H1 (cell line): Measurements from ENCODE around the gene TRAF3. TPM values are rescaled to one million over a fixed set of nuclear protein-coding genes. Genes with fewer than 3 reads are reported as not detected.

ENCODE experiments used
- CTCF ChIA-PET: fragments of 300-600 bp; sonication (Branson Sonifier 250); formaldehyde crosslinking; loops from one replicate; lab custom pipeline; 2021; ENCODE audit not compliant: partially characterized antibody; lab: Charles Lee
- POLR2A ChIA-PET: fragments of 300-600 bp; sonication (Branson Sonifier 250); formaldehyde crosslinking; loops from one replicate; lab custom pipeline; 2021; ENCODE audit warnings: inconsistent platforms; ENCODE audit not compliant: partially characterized antibody; lab: Charles Lee
- DNase-seq, 2 experiments: peaks; one replicate each; pipeline versions ENCODE4 v3.0.0 to v3.0.0-alpha.2; 2010 to 2022; ENCODE audit warnings: low spot score in 2 of 2, low read depth in 1 of 2, mixed read lengths in 1 of 2
- FAIRE-seq: peaks from 2 replicates; lab custom pipeline; 2011; peaks lifted over from hg19 to GRCh38; lab: Jason Lieb, UNC
- H2AFZ ChIP-seq: 2 replicates; pipeline ENCODE4 v1.8.1; 2012; ENCODE audit warnings: low read length, inconsistent platforms
- H2AK5ac ChIP-seq: 2 replicates; pipeline ENCODE4 v1.6.1; 2013; ENCODE audit warnings: low read depth, low read length
- H2BK120ac ChIP-seq: replicated peaks from 2 replicates; pipeline ENCODE3; 2013; ENCODE audit warnings: low read depth, low read length, inconsistent platforms
- H2BK12ac ChIP-seq: 2 replicates; pipeline ENCODE4 v1.6.1; 2013; ENCODE audit warnings: low read depth, low read length
- H2BK15ac ChIP-seq: 2 replicates; pipeline ENCODE4 v1.6.1; 2013; ENCODE audit warnings: low read length
- H2BK20ac ChIP-seq: 2 replicates; pipeline ENCODE4 v1.6.1; 2013; ENCODE audit warnings: low read length
- H2BK5ac ChIP-seq: 2 replicates; pipeline ENCODE4 v1.6.1; 2013; ENCODE audit warnings: low read depth, low read length
- H3K14ac ChIP-seq: 2 replicates; pipeline ENCODE4 v1.6.1; 2013; ENCODE audit warnings: inconsistent platforms; ENCODE audit not compliant: insufficient read length
- H3K18ac ChIP-seq: 2 replicates; pipeline ENCODE4 v1.6.1; 2013; ENCODE audit warnings: low read length; ENCODE audit errors: extremely low read depth
- H3K23ac ChIP-seq: 2 replicates; pipeline ENCODE4 v1.6.1; 2013; ENCODE audit warnings: inconsistent platforms; ENCODE audit not compliant: insufficient read length
- H3K23me2 ChIP-seq: 2 replicates; pipeline ENCODE4 v1.6.1; 2013; ENCODE audit warnings: low read depth, low read length
- H3K27ac ChIP-seq: 2 replicates; pipeline ENCODE4 v1.6.1; 2011; ENCODE audit warnings: low read depth, low read length, inconsistent platforms
- H3K27me3 ChIP-seq, 4 experiments: replicated peaks in 1 of 4; 1 replicate in 1 of 4; 2 replicates in 3 of 4; pipeline versions ENCODE4 v1.6.1 to v1.8.1; 2011 to 2013; ENCODE audit warnings: low read length in 3 of 4, mild to moderate bottlenecking in 3 of 4, inconsistent platforms in 2 of 4, mixed read lengths in 2 of 4, moderate library complexity in 1 of 4; ENCODE audit not compliant: control insufficient read depth in 3 of 4, insufficient read depth in 3 of 4; ENCODE audit errors: extremely low read depth in 1 of 4
- H3K36me3 ChIP-seq, 4 experiments: 2 replicates each; pipeline versions ENCODE4 v1.6.1 to v1.8.1; 2011 to 2013; ENCODE audit warnings: mild to moderate bottlenecking in 4 of 4, low read length in 3 of 4, moderate library complexity in 2 of 4, control low read depth in 1 of 4, inconsistent platforms in 1 of 4; ENCODE audit not compliant: insufficient read depth in 4 of 4, control insufficient read depth in 2 of 4
- H3K4ac ChIP-seq: replicated peaks from 2 replicates; pipeline ENCODE3; 2013; ENCODE audit warnings: low read length, low read depth, mixed read lengths, inconsistent platforms; ENCODE audit not compliant: insufficient read length
- H3K4me1 ChIP-seq, 4 experiments: replicated peaks in 1 of 4; 1 replicate in 1 of 4; 2 replicates in 3 of 4; pipeline versions ENCODE4 v1.6.1 to v1.8.1; 2011 to 2013; ENCODE audit warnings: low read length in 3 of 4, inconsistent platforms in 2 of 4, mixed read lengths in 1 of 4; ENCODE audit not compliant: insufficient read depth in 4 of 4, control insufficient read depth in 3 of 4
- H3K4me2 ChIP-seq, 2 experiments: 2 replicates each; pipeline versions ENCODE4 v1.6.1 to v1.8.1; 2011 to 2013; ENCODE audit warnings: low read depth in 2 of 2, low read length in 2 of 2, control low read depth in 1 of 2, inconsistent platforms in 1 of 2, mild to moderate bottlenecking in 1 of 2; ENCODE audit not compliant: insufficient read depth in 1 of 2
- H3K4me3 ChIP-seq, 4 experiments: fragments of 200-600, 300-600 bp in 1 of 4; sonication (generic), shearing (Covaris generic), sonication (Bioruptor Twin) in 1 of 4; 2 replicates each; pipeline versions ENCODE4 v1.5.1 to v1.8.1; 2011 to 2016; ENCODE audit warnings: low read length in 4 of 4, low read depth in 3 of 4, control low read depth in 2 of 4, inconsistent platforms in 2 of 4, mild to moderate bottlenecking in 2 of 4, mixed read lengths in 1 of 4, moderate library complexity in 1 of 4; ENCODE audit not compliant: insufficient read depth in 2 of 4; ENCODE audit errors: extremely low read depth in 1 of 4
- H3K56ac ChIP-seq: replicated peaks from 2 replicates; pipeline ENCODE3; 2013; ENCODE audit warnings: low read depth, mild to moderate bottlenecking, mixed read lengths, low read length, inconsistent platforms; ENCODE audit not compliant: insufficient read length
- H3K79me1 ChIP-seq: 2 replicates; pipeline ENCODE4 v1.6.1; 2013; ENCODE audit warnings: low read depth, low read length, control low read depth
- H3K79me2 ChIP-seq, 2 experiments: 2 replicates each; pipeline versions ENCODE4 v1.6.1 to v1.8.1; 2012 to 2013; ENCODE audit warnings: low read length in 2 of 2, mild to moderate bottlenecking in 2 of 2, inconsistent platforms in 1 of 2; ENCODE audit not compliant: insufficient read depth in 2 of 2, control insufficient read depth in 1 of 2
- H3K9ac ChIP-seq, 4 experiments: replicated peaks in 1 of 4; 1 replicate in 1 of 4; 2 replicates in 3 of 4; pipeline versions ENCODE4 v1.6.1 to v1.8.1; 2011 to 2013; ENCODE audit warnings: low read depth in 3 of 4, low read length in 3 of 4, control low read depth in 2 of 4, mild to moderate bottlenecking in 2 of 4, moderate library complexity in 2 of 4, inconsistent platforms in 1 of 4; ENCODE audit errors: extremely low read depth in 1 of 4
- H3K9me3 ChIP-seq, 2 experiments: 2 replicates each; pipeline versions ENCODE4 v1.6.1 to v1.8.1; 2012 to 2013; ENCODE audit warnings: mild to moderate bottlenecking in 2 of 2, moderate library complexity in 2 of 2, control low read depth in 1 of 2, inconsistent platforms in 1 of 2, low read depth in 1 of 2, low read length in 1 of 2, mixed read lengths in 1 of 2; ENCODE audit not compliant: insufficient read depth in 2 of 2
- H4K20me1 ChIP-seq, 2 experiments: replicated peaks in 1 of 2; 2 replicates each; pipeline versions ENCODE3 to v1.8.1; 2011 to 2013; ENCODE audit warnings: inconsistent platforms in 2 of 2, low read length in 2 of 2, mild to moderate bottlenecking in 1 of 2; ENCODE audit not compliant: insufficient read depth in 2 of 2, control insufficient read depth in 1 of 2
- H4K5ac ChIP-seq: 2 replicates; pipeline ENCODE4 v1.6.1; 2013; ENCODE audit warnings: low read length, low read depth, mixed read lengths, inconsistent platforms; ENCODE audit not compliant: insufficient read length
- H4K8ac ChIP-seq: 2 replicates; pipeline ENCODE4 v1.8.0; 2013; ENCODE audit warnings: mild to moderate bottlenecking, moderate library complexity, low read length, inconsistent platforms; ENCODE audit not compliant: insufficient read depth; ENCODE audit errors: extremely low read depth
- H4K91ac ChIP-seq: replicated peaks from 2 replicates; pipeline ENCODE3; 2013; ENCODE audit warnings: low read length, mixed read lengths, inconsistent platforms; ENCODE audit not compliant: insufficient read length
- ATF3 ChIP-seq: IDR thresholded peaks from 2 replicates; pipeline ENCODE4 v1.6.1; 2011; ENCODE audit warnings: low read depth, mild to moderate bottlenecking, low read length; ENCODE audit not compliant: insufficient read depth
- BRCA1 ChIP-seq: IDR thresholded peaks from 2 replicates; pipeline ENCODE4 v1.6.1; 2012; ENCODE audit warnings: low read depth, low read length, improper control_type of control experiment
- TAF7 ChIP-seq: optimal IDR thresholded peaks from 2 replicates; pipeline ENCODE3; 2011; ENCODE audit warnings: low read depth, mild to moderate bottlenecking, inconsistent platforms, low read length, moderate library complexity, borderline replicate concordance
- TBP ChIP-seq: IDR thresholded peaks from 2 replicates; pipeline ENCODE4 v1.6.1; 2011; ENCODE audit warnings: low read depth, low read length, improper control_type of control experiment
- YY1 ChIP-seq: IDR thresholded peaks from 2 replicates; pipeline ENCODE4 v1.6.1; 2011; ENCODE audit warnings: low read depth, mild to moderate bottlenecking, low read length
- WGBS, 2 experiments: shearing (Covaris generic) in 1 of 2; methylation state at CpG; one replicate each; pipeline versions ENCODE4 v1.1.6 to v1.1.7; 2013 to 2015; ENCODE audit warnings: low lambda C conversion rate in 2 of 2, mixed read lengths in 2 of 2, inconsistent platforms in 1 of 2, low coverage in 1 of 2, missing lambda C conversion rate in 1 of 2; ENCODE audit not compliant: insufficient replicate concordance in 2 of 2, insufficient coverage in 1 of 2, insufficient read length in 1 of 2; ENCODE audit errors: extremely low coverage in 1 of 2, missing lambda C conversion rate in 1 of 2; 5-methylcytosine and 5-hydroxymethylcytosine counted together
- polyA plus RNA-seq, 7 experiments: library from polyadenylated mRNA; depleted of rRNA in 3 of 7; stranded (reverse) in 5 of 7; unstranded in 2 of 7; fragments of >200 nt in 5 of 7; fragments of 200-250 nt in 2 of 7; gene quantifications; 1 replicate in 5 of 7; 2 replicates in 1 of 7; 4 replicates in 1 of 7; pipeline versions ENCODE4 v1.2.1 to v1.2.3, GENCODE V29; 2011 to 2013; ENCODE audit warnings: missing spikeins in 2 of 7, mixed read lengths in 2 of 7
- total RNA-seq: library from RNA; stranded (reverse); fragmentation: NEBNext Ultra II Directional; extraction: Animal tissue kit (Norgen Biotek cat#: 25700); gene quantifications from 2 replicates; pipeline ENCODE4 v1.2.1, GENCODE V29; 2021
- TF ChIP-seq, protein P1 (sequence below): IDR thresholded peaks from 2 replicates; pipeline ENCODE4 v1.6.1; 2012; ENCODE audit warnings: inconsistent platforms
- TF ChIP-seq, protein P2 (sequence below): IDR thresholded peaks from 2 replicates; pipeline ENCODE4 v1.6.1; 2012; ENCODE audit warnings: low read length, inconsistent platforms

TRAF3 gene
- total and polyA plus RNA-seq, 2 of the 8 experiments (the other 6 are each of a cell fraction or from before 2014, with no cell fraction given), result 5.8 to 12.1 TPM

- WGBS, 2 experiments, result 92% methylated on average over 6 of the region's 9 CpGs; no CpG with 5 or more reads in 1 of the 2 experiments
- no peaks in the 10 kb centered on the region for H3K23me2 ChIP-seq
- no peak overlapping the region for H2BK15ac ChIP-seq
- H3K4me3 ChIP-seq, result no peak overlapping the region
- FAIRE-seq (no peak), DNase-seq (no peak)
- no peaks in the 10 kb centered on the region for H3K27me3 ChIP-seq
- H3K79me2 ChIP-seq, result no peaks in the 10 kb centered on the region
- H3K36me3 ChIP-seq, result peaks cover 6 to 63% (median 50%) of the 10 kb centered on the region in 4 experiments
- no peak overlapping the region for H2BK20ac ChIP-seq
- H3K9me3 ChIP-seq, result no peaks in the 10 kb centered on the region
- no peak overlapping the region for H3K4me2 ChIP-seq
- no peaks in the 10 kb centered on the region for H3K4me1 ChIP-seq
- no peak overlapping the region for H2BK120ac ChIP-seq
- H2AK5ac ChIP-seq, result no peak overlapping the region
- no peak overlapping the region for H2BK5ac ChIP-seq
- H3K56ac ChIP-seq, result no peak overlapping the region
- no peak overlapping the region for H3K14ac ChIP-seq
- ChIA-PET POLR2A (no interaction called here), CTCF (no interaction called here)
- H4K8ac ChIP-seq, result peak overlapping the region; percentile 79; the same call in 1 of the 2 replicates
- H3K27ac ChIP-seq, result no peak overlapping the region
- H3K9ac ChIP-seq, result no peak overlapping the region
- no peak overlapping the region for H2BK12ac ChIP-seq
- no peak overlapping the region for H4K5ac ChIP-seq
- no peak overlapping the region for H3K18ac ChIP-seq
- H3K4ac ChIP-seq, result no peak overlapping the region
- peaks cover 6 to 12% of the 10 kb centered on the region in 2 experiments for H4K20me1 ChIP-seq
- no peaks in the 10 kb centered on the region for H3K79me1 ChIP-seq
- no peak overlapping the region for H3K23ac ChIP-seq
- H2AFZ ChIP-seq, result no peak overlapping the region
- H4K91ac ChIP-seq, result no peak overlapping the region
- TF ChIP-seq TBP (no peak), TAF7 (no peak), BRCA1 (no peak), ATF3 (no peak), YY1 (no peak)
- TF ChIP-seq, protein P1, sequence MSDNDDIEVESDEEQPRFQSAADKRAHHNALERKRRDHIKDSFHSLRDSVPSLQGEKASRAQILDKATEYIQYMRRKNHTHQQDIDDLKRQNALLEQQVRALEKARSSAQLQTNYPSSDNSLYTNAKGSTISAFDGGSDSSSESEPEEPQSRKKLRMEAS, result no peak
- TF ChIP-seq, protein P2, sequence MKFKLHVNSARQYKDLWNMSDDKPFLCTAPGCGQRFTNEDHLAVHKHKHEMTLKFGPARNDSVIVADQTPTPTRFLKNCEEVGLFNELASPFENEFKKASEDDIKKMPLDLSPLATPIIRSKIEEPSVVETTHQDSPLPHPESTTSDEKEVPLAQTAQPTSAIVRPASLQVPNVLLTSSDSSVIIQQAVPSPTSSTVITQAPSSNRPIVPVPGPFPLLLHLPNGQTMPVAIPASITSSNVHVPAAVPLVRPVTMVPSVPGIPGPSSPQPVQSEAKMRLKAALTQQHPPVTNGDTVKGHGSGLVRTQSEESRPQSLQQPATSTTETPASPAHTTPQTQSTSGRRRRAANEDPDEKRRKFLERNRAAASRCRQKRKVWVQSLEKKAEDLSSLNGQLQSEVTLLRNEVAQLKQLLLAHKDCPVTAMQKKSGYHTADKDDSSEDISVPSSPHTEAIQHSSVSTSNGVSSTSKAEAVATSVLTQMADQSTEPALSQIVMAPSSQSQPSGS, result no peak
Measured at GRCh38 chr14:102948698-102949061, 171.4 kb downstream of the TRAF3 start.
